SK-N-SH treated with all-trans-retinoic acid at 6 μM for 48 hours (cell line): ENCODE data around the gene MVB12B.

ENCODE experiments used
- ARNTL ChIP-seq: fragments of 450-650 bp; formaldehyde crosslinking; IDR thresholded peaks from 2 replicates; pipeline ENCODE4 v1.5.0; 2020; ENCODE audit warnings: low read depth, mild to moderate bottlenecking, moderate library complexity, borderline replicate concordance
- BACH2 ChIP-seq: fragments of 250-450 bp; sonication (Bioruptor Pico); IDR thresholded peaks from 2 replicates; pipeline ENCODE4 v1.9.0; 2021; ENCODE audit warnings: mild to moderate bottlenecking, borderline replicate concordance
- CREB5 ChIP-seq: fragments of 250-450 bp; sonication (Bioruptor Pico); IDR thresholded peaks from 2 replicates; pipeline ENCODE4 v1.5.1; 2020; ENCODE audit warnings: low read depth, mild to moderate bottlenecking, moderate library complexity
- CSDC2 ChIP-seq: fragments of 250-450 bp; sonication (Bioruptor Pico); IDR thresholded peaks from 2 replicates; pipeline ENCODE4 v1.5.0; 2020; ENCODE audit warnings: mild to moderate bottlenecking, moderate library complexity
- OSR1 ChIP-seq: fragments of 250-450 bp; sonication (Bioruptor Pico); IDR thresholded peaks from 2 replicates; pipeline ENCODE4 v1.8.0; 2022; ENCODE audit warnings: moderate library complexity, mild to moderate bottlenecking, inconsistent platforms
- RARB ChIP-seq: fragments of 250-450 bp; sonication (Bioruptor Pico); IDR thresholded peaks from 2 replicates; pipeline ENCODE4 v1.8.0; 2021; ENCODE audit warnings: mild to moderate bottlenecking, moderate library complexity
- TCF4 ChIP-seq: fragments of 250-450 bp; sonication (Bioruptor Pico); IDR thresholded peaks from 2 replicates; pipeline ENCODE4 v1.8.0; 2021; ENCODE audit warnings: mild to moderate bottlenecking, moderate library complexity, borderline replicate concordance
- TOX ChIP-seq: fragments of 250-450 bp; sonication (Bioruptor Pico); IDR thresholded peaks from 2 replicates; pipeline ENCODE4 v1.8.0; 2021; ENCODE audit warnings: mild to moderate bottlenecking, moderate library complexity, borderline replicate concordance
- ZC3H10 ChIP-seq: fragments of 250-450 bp; sonication (Bioruptor Pico); IDR thresholded peaks from 2 replicates; pipeline ENCODE4 v1.5.1; 2021; ENCODE audit warnings: mild to moderate bottlenecking, moderate library complexity
- ZNF565 ChIP-seq: fragments of 450-650 bp; formaldehyde crosslinking; conservative IDR thresholded peaks from 2 replicates; pipeline ENCODE4 v1.5.0; 2020; ENCODE audit warnings: low read depth, mild to moderate bottlenecking, moderate library complexity
- TF ChIP-seq, protein P1 (sequence below): fragments of 250-450 bp; sonication (Bioruptor Pico); IDR thresholded peaks from 2 replicates; pipeline ENCODE4 v1.8.0; 2020; ENCODE audit warnings: mild to moderate bottlenecking, moderate library complexity, borderline replicate concordance
- TF ChIP-seq, protein P2 (sequence below): fragments of 250-450 bp; sonication (Bioruptor Pico); IDR thresholded peaks from 2 replicates; pipeline ENCODE4 v1.5.0; 2020; ENCODE audit warnings: mild to moderate bottlenecking, moderate library complexity

GRCh38 chr9:126435105-126435504, 108.5 kb downstream of the MVB12B start:
- TF ChIP-seq ARNTL (CRISPR knock-in tag) (no peak), OSR1 (CRISPR knock-in tag) (no peak), RARB (CRISPR knock-in tag) (no peak), TOX (CRISPR knock-in tag) (no peak), CREB5 (CRISPR knock-in tag) (no peak), TCF4 (CRISPR knock-in tag) (no peak), BACH2 (CRISPR knock-in tag) (no peak), CSDC2 (CRISPR knock-in tag) (no peak), ZC3H10 (CRISPR knock-in tag) (no peak), ZNF565 (no peak)
- TF ChIP-seq, protein P1, sequence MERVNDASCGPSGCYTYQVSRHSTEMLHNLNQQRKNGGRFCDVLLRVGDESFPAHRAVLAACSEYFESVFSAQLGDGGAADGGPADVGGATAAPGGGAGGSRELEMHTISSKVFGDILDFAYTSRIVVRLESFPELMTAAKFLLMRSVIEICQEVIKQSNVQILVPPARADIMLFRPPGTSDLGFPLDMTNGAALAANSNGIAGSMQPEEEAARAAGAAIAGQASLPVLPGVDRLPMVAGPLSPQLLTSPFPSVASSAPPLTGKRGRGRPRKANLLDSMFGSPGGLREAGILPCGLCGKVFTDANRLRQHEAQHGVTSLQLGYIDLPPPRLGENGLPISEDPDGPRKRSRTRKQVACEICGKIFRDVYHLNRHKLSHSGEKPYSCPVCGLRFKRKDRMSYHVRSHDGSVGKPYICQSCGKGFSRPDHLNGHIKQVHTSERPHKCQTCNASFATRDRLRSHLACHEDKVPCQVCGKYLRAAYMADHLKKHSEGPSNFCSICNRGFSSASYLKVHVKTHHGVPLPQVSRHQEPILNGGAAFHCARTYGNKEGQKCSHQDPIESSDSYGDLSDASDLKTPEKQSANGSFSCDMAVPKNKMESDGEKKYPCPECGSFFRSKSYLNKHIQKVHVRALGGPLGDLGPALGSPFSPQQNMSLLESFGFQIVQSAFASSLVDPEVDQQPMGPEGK (CRISPR knock-in tag): no peak
- TF ChIP-seq, protein P2, sequence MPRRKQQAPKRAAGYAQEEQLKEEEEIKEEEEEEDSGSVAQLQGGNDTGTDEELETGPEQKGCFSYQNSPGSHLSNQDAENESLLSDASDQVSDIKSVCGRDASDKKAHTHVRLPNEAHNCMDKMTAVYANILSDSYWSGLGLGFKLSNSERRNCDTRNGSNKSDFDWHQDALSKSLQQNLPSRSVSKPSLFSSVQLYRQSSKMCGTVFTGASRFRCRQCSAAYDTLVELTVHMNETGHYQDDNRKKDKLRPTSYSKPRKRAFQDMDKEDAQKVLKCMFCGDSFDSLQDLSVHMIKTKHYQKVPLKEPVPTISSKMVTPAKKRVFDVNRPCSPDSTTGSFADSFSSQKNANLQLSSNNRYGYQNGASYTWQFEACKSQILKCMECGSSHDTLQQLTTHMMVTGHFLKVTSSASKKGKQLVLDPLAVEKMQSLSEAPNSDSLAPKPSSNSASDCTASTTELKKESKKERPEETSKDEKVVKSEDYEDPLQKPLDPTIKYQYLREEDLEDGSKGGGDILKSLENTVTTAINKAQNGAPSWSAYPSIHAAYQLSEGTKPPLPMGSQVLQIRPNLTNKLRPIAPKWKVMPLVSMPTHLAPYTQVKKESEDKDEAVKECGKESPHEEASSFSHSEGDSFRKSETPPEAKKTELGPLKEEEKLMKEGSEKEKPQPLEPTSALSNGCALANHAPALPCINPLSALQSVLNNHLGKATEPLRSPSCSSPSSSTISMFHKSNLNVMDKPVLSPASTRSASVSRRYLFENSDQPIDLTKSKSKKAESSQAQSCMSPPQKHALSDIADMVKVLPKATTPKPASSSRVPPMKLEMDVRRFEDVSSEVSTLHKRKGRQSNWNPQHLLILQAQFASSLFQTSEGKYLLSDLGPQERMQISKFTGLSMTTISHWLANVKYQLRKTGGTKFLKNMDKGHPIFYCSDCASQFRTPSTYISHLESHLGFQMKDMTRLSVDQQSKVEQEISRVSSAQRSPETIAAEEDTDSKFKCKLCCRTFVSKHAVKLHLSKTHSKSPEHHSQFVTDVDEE (CRISPR knock-in tag): no peak
